VCaP (cell line): Measurements from ENCODE around the gene SCAF8.
A peak's percentile ranks its signal among the peaks of the same experiment; 100 is the strongest.

Experiments
- H3K27ac ChIP-seq: fragments of 450-650 bp; 2 replicates; pipeline ENCODE4 v1.5.1; 2017
- TF ChIP-seq, protein P1 (sequence below): fragments of 450-650 bp; conservative IDR thresholded peaks from 2 replicates; pipeline ENCODE4 v1.5.1; 2017; ENCODE audit warnings: mild to moderate bottlenecking, moderate library complexity

The SCAF8 gene

DNA sequence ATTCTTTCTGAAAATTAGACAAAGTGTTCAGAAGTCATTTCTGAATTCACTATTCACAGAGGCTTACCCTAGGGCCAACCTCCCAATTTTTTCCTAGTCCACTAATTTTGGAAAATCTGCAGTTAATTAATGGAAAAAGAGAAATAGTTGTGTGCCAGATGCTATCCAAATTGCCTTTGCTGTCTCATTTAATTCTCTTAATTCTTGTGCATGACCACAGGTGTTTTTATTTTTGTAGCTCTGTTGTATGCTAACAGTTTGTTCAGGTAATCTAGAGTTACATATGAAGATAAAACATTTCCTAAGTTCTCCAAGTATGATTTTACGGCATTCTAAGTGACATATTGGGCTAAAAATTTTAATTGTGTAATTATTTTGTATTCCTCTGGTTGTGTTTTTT lies 96.8 kb downstream of the SCAF8 start:
- no peak overlapping the region for H3K27ac ChIP-seq

DNA sequence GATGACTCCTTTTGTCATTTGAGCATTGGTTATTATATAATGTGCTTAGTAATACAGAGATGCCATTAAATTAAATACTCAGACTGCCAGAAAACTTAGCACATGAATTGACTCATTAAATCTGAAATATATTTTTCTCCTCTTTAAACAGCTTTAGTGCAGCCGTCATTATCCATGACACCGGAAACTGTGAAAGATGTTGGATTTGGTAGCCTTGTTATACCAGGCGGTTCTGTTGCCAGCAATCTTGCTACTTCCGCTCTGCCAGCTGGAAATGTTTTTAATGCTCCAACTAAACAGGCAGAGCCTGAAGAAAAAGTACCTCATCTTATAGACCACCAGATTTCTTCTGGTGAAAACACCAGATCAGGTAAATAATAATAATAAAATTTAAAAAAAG lies 97.6 kb downstream of the SCAF8 start:
- TF ChIP-seq, protein P1, sequence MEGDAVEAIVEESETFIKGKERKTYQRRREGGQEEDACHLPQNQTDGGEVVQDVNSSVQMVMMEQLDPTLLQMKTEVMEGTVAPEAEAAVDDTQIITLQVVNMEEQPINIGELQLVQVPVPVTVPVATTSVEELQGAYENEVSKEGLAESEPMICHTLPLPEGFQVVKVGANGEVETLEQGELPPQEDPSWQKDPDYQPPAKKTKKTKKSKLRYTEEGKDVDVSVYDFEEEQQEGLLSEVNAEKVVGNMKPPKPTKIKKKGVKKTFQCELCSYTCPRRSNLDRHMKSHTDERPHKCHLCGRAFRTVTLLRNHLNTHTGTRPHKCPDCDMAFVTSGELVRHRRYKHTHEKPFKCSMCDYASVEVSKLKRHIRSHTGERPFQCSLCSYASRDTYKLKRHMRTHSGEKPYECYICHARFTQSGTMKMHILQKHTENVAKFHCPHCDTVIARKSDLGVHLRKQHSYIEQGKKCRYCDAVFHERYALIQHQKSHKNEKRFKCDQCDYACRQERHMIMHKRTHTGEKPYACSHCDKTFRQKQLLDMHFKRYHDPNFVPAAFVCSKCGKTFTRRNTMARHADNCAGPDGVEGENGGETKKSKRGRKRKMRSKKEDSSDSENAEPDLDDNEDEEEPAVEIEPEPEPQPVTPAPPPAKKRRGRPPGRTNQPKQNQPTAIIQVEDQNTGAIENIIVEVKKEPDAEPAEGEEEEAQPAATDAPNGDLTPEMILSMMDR, result no peak
- no peak overlapping the region for H3K27ac ChIP-seq

More for the DNA sequence above, 96.8 kb downstream of the SCAF8 start:
- TF ChIP-seq, protein P1, result no peak

DNA sequence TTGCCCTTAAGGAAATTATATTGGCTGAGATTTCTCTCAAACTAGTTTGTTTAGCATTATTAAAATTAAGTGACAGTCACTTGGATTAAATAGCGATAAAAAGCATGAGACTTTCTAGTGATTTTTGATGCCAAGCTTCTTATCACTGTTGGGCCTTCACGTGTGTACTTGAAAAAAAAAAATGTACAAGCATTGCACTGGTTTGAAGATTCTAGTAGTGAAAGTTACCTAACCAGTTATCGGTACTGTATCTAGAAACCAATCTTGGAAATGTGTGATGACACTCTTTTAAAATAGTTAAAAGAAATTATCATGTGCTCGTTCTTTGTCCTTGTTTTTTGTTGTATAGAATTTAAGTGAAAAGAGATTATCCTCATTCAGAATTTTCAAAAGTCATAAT lies 102.1 kb downstream of the SCAF8 start:
- TF ChIP-seq, protein P1, result no peak
- H3K27ac ChIP-seq, result peak overlapping the region; percentile 59

DNA sequence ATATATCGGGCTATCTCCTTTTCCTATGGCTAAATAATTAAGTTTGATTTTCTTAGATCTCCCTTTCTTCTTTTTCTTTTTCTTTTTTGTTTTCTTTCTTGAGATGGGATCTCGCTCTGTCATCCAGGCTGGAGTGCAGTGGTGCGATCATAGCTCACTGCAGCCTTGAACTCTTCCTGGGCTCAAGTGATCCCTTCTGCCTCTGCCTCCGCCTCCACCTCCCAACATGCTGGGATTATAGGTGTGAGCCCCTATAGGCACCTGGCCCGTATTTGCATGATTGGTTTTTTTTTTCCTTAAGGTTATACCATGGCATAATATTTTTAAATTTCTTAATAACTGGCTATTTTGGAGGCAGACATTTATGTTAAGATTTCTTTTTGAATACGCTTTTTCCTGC lies 106.3 kb downstream of the SCAF8 start:
- TF ChIP-seq, protein P1, result no peak

DNA sequence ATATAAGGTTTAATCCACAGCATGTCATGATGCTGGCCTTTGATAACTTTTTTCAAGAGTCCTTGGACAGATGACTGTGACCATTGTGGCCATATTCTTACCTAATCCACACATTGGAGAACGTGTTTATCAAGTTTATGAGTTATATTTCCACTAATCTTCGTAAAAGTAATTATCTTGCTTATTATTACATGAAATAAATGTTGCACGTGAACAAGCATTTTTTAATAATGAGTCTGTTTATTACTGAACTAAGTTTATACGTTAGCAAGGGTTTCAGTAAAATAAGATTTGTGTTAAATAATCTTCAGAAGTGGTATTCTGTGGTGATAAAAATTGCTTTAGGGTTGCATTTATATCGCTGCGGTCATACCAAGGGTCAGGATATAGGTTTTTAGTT lies 107.1 kb downstream of the SCAF8 start:
- TF ChIP-seq, protein P1, result no peak
- H3K27ac ChIP-seq, result no peak overlapping the region

More for the DNA sequence above, 106.3 kb downstream of the SCAF8 start:
- H3K27ac ChIP-seq, result no peak overlapping the region

DNA sequence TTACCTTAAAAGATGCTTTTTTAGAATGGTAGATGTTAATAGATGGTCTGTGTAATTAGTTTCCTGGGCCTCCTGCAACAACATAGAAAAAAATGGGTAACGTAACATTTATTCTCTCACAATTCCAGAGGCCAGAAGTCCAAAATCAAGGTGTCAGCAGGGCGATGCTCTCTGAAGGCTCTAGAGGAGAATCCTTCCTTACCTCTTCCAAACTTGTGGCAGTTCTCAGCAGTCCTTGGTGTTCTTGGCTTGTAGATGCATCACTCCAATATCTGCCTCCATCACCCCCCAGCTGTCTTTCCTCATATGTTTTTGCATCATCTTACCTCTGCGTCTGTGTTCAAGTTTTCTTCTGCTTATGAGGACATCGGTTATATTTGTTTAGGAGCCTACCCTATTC lies 107.9 kb downstream of the SCAF8 start:
- H3K27ac ChIP-seq, result no peak overlapping the region
- TF ChIP-seq, protein P1, result no peak

DNA sequence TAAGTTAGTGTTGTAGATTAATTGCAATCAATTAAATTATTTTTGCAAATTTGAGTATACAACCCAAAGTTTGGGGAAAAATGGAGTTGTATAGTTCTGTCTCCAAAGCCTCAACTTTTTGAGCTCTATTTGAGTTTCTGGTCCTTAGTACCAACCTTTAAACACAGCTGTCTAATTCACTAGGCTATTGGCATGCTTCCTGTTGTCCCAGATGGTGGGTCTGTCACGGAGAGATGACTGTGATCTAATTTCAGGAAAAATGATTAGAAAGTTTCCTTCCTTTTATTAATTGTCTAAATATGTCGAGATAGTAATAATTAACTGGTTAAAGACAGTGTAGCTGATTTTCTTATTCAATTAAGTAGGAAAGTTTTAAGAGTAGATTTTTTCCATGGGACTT lies 109.6 kb downstream of the SCAF8 start:
- TF ChIP-seq, protein P1, result no peak
- H3K27ac ChIP-seq, result no peak overlapping the region

DNA sequence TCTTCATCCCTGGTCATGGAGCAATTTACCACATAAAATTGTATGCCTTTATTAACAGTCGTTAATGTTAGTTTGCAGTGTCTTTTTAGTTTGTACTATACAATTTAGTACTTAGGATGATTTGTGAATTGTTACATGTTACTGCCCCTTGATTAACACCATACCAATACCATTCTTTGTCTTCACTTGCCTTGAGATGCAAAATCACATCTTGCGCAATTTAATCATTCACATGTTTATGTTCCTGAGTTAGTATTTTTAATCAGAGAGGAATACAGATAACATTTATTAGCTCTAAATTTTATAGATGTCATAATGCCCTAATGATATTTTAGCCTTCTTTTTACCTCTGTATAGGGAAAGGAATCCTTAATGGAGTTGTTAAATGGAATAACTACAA lies 114.1 kb downstream of the SCAF8 start:
- TF ChIP-seq, protein P1, result no peak
- H3K27ac ChIP-seq, result no peak overlapping the region
